MCF 10A (cell line): ENCODE measurements around the gene RIC3. TPM values are rescaled to one million over a fixed set of nuclear protein-coding genes. Genes with fewer than 3 reads are reported as not detected.

Experiments used
- BruUV-seq: library from RNA; stranded (reverse); fragments of 400-500 nt; replicated peaks from 2 replicates; lab custom pipeline; 2021; lab: Mats Ljungman, UMichigan
- CTCF ChIA-PET: fragments of 300-600 bp; sonication (Branson Sonifier 250); formaldehyde crosslinking; extraction: SDS; loops from one replicate; lab custom pipeline; 2021; ENCODE audit warnings: antibody characterized with exemption, inconsistent platforms; lab: Yijun Ruan, JAX
- POLR2A ChIA-PET: fragments of 300-600, 350-650 bp; sonication (Branson Sonifier 250); formaldehyde crosslinking; extraction: SDS; loops from one replicate; lab custom pipeline; 2020; ENCODE audit warnings: antibody characterized with exemption, inconsistent platforms; lab: Yijun Ruan, JAX
- DNase-seq: peaks from one replicate; pipeline ENCODE4 v3.0.0-alpha.2; 2018; ENCODE audit not compliant: unreplicated experiment
- H3K27ac Mint-ChIP-seq: one replicate; pipeline ENCODE4 v1.8.0; 2022; ENCODE audit warnings: mild to moderate bottlenecking, low read depth, mixed read lengths; ENCODE audit not compliant: unreplicated experiment
- H3K27me3 Mint-ChIP-seq: one replicate; pipeline ENCODE4 v1.8.0; 2022; ENCODE audit warnings: mixed read lengths; ENCODE audit not compliant: insufficient read depth, unreplicated experiment
- H3K36me3 Mint-ChIP-seq: one replicate; pipeline ENCODE4 v1.8.0; 2022; ENCODE audit warnings: mild to moderate bottlenecking, moderate library complexity, mixed read lengths; ENCODE audit not compliant: insufficient read depth, unreplicated experiment
- H3K4me1 Mint-ChIP-seq: one replicate; pipeline ENCODE4 v1.8.0; 2022; ENCODE audit warnings: mixed read lengths; ENCODE audit not compliant: insufficient read depth, unreplicated experiment
- H3K4me3 Mint-ChIP-seq: one replicate; pipeline ENCODE4 v1.8.0; 2022; ENCODE audit warnings: mild to moderate bottlenecking, moderate library complexity, mixed read lengths; ENCODE audit not compliant: unreplicated experiment
- H3K9me3 Mint-ChIP-seq: one replicate; pipeline ENCODE4 v1.8.0; 2022; ENCODE audit warnings: mixed read lengths; ENCODE audit not compliant: unreplicated experiment
- intact Hi-C: fragments of 100-400 bp; cut with micrococcal nuclease; formaldehyde crosslinking; loops from 2 replicates; pipeline ENCODE4 v1.14.1; 2022
- total RNA-seq: library from RNA; stranded (reverse); gene quantifications from 2 replicates; pipeline ENCODE4 v1.2.3, GENCODE V29; 2022
- TF ChIP-seq, protein P1 (sequence below): fragments of 200-600 bp; IDR thresholded peaks from one replicate; pipeline ENCODE4 v1.8.0; 2022; ENCODE audit warnings: antibody characterized with exemption, mild to moderate bottlenecking; ENCODE audit not compliant: unreplicated experiment

The RIC3 gene
- total RNA-seq, 1 experiment from 2014 or later = 0.65 TPM

DNA sequence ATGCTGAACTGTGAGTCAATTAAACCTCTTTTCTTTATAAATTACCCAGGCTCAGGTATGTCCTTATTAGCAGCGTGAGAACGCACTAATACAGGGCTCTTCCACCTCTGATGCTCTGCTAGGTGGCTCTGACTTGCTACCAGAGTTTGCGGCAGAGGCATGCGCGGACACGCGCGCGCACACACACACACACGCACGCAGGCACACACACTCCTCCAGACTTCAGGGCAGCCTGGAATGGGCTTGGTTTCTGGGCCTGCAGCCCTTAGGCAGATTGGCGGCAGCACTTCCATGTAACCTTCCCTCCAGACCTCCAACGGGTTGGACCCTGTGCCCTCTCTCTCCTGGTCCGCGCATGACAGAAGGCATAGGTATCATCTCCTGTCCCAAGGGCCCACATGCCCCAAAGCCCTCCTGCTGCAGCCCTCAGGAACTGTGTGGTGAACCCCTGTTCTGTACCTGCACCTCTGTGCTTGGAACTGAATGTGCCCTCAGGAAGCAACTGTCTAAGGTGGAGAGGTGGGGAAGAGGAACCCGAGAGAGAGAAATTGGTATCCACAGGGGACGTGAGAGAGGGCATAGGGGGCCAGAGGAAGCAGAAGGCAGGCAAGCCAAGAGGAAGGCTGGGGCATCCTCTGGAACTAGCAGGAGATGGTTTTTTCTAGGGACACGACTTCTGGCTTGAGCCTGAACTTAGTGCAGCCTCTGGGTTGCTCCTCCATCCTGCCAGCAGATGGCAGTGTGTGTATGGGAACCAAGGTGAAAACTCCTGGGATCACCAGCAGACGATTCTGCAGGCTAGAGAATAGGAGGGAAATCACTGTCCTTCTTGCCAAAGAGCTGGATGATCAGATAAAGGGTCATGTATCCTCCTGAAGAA lies 23.4 kb upstream of the RIC3 start:
- TF ChIP-seq, protein P1, sequence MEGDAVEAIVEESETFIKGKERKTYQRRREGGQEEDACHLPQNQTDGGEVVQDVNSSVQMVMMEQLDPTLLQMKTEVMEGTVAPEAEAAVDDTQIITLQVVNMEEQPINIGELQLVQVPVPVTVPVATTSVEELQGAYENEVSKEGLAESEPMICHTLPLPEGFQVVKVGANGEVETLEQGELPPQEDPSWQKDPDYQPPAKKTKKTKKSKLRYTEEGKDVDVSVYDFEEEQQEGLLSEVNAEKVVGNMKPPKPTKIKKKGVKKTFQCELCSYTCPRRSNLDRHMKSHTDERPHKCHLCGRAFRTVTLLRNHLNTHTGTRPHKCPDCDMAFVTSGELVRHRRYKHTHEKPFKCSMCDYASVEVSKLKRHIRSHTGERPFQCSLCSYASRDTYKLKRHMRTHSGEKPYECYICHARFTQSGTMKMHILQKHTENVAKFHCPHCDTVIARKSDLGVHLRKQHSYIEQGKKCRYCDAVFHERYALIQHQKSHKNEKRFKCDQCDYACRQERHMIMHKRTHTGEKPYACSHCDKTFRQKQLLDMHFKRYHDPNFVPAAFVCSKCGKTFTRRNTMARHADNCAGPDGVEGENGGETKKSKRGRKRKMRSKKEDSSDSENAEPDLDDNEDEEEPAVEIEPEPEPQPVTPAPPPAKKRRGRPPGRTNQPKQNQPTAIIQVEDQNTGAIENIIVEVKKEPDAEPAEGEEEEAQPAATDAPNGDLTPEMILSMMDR = peak; percentile 84
- Mint-ChIP-seq H3K9me3 (no peaks in the 10 kb centered on the region), H3K4me1 (no peaks in the 10 kb centered on the region), H3K4me3 (no peak overlapping the region), H3K27me3 (peaks cover 36% of the 10 kb centered on the region), H3K27ac (no peak overlapping the region), H3K36me3 (no peaks in the 10 kb centered on the region)
- DNase-seq = peak; percentile 75
- ChIA-PET CTCF (interaction anchor here (0.6 to 5.7 kb wide), 46 partner anchors 9 to 1563 kb away, joined by 3 to 101 read pairs (median 4); partner anchors contain the start of gene LMO1), POLR2A (interaction anchor here (0.6 kb wide), 1 partner anchor 361 kb away, joined by 3 read pairs; no protein-coding TSS in a partner anchor)
- intact Hi-C loops = loop anchor here (1.0 to 2.0 kb wide), 2 partner anchors 73 to 374 kb away; no protein-coding TSS in a partner anchor
- no TSS peak for BruUV-seq

GRCh38 chr11:8190431-8190830 lies 21.6 kb upstream of the RIC3 start:
- Mint-ChIP-seq H3K27me3 (peaks cover 32% of the 10 kb centered on the region), H3K36me3 (no peaks in the 10 kb centered on the region), H3K27ac (no peak overlapping the region), H3K9me3 (no peaks in the 10 kb centered on the region), H3K4me1 (no peaks in the 10 kb centered on the region), H3K4me3 (no peak overlapping the region)
- CTCF ChIA-PET = interaction anchor here (0.6 to 2.3 kb wide), 17 partner anchors 11 to 1179 kb away, joined by 3 to 18 read pairs (median 4); partner anchors contain the start of gene LMO1
- DNase-seq = no peak
- no TSS peak for BruUV-seq
- POLR2A ChIA-PET = interaction anchor here (1.0 kb wide), 1 partner anchor 16 kb away, joined by 3 read pairs; no protein-coding TSS in a partner anchor
- intact Hi-C loops = no loop called here
- TF ChIP-seq, protein P1 = no peak

DNA sequence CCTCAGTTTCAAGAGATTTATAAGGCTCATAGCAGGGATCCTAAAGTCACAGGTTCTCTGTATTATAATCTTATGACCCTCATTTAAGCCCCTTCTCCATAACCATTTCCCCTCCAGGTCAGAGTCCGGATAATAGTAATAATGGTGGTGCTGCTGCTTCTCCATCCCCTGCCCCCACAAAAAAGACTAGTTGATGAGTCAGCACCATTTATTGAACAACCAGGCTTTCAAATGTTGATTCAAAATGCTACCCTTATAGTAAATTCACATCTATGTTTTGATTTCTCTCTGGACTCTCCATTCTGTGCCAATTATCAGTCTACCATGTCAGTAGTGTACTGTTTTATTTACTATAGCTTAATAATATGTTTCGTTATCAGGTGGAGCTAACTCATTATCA lies 17.6 kb upstream of the RIC3 start:
- Mint-ChIP-seq H3K27ac (no peak overlapping the region), H3K4me3 (no peak overlapping the region), H3K4me1 (no peaks in the 10 kb centered on the region), H3K36me3 (no peaks in the 10 kb centered on the region), H3K9me3 (no peaks in the 10 kb centered on the region), H3K27me3 (peaks cover 44% of the 10 kb centered on the region)
- intact Hi-C loops = no loop called here
- no peak for DNase-seq
- POLR2A ChIA-PET = no interaction called here
- BruUV-seq = no TSS peak
- TF ChIP-seq, protein P1 = no peak
- CTCF ChIA-PET = interaction anchor here (0.6 to 0.7 kb wide), 2 partner anchors 11 to 378 kb away, joined by 4 to 8 read pairs; no protein-coding TSS in a partner anchor

GRCh38 chr11:8183111-8183510 lies 14.3 kb upstream of the RIC3 start:
- no peak for DNase-seq
- intact Hi-C loops = no loop called here
- Mint-ChIP-seq H3K27me3 (peaks cover 55% of the 10 kb centered on the region), H3K4me3 (no peak overlapping the region), H3K27ac (no peak overlapping the region), H3K4me1 (no peaks in the 10 kb centered on the region), H3K36me3 (no peaks in the 10 kb centered on the region), H3K9me3 (no peaks in the 10 kb centered on the region)
- no TSS peak for BruUV-seq
- ChIA-PET POLR2A (no interaction called here), CTCF (interaction anchor here (0.7 to 2.0 kb wide), 3 partner anchors 10 to 384 kb away, joined by 3 to 10 read pairs (median 3); no protein-coding TSS in a partner anchor)
- TF ChIP-seq, protein P1 = no peak
